HG02943 (cell line): ENCODE measurements around the gene LSP1.
"Not testable (repeated sequence)": the region's sequence is repeated elsewhere in the genome, so short reads cannot be mapped to it uniquely, and the experiment has no call there.

ENCODE experiments used
- ATAC-seq: cut with Tn5 transposase; IDR thresholded peaks from one replicate; pipeline ENCODE4 v1.9.1; 2021; ENCODE audit warnings: mild to moderate bottlenecking, low read depth, moderate library complexity; ENCODE audit not compliant: unreplicated experiment

LSP1 gene, protein sequence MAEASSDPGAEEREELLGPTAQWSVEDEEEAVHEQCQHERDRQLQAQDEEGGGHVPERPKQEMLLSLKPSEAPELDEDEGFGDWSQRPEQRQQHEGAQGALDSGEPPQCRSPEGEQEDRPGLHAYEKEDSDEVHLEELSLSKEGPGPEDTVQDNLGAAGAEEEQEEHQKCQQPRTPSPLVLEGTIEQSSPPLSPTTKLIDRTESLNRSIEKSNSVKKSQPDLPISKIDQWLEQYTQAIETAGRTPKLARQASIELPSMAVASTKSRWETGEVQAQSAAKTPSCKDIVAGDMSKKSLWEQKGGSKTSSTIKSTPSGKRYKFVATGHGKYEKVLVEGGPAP

DNA sequence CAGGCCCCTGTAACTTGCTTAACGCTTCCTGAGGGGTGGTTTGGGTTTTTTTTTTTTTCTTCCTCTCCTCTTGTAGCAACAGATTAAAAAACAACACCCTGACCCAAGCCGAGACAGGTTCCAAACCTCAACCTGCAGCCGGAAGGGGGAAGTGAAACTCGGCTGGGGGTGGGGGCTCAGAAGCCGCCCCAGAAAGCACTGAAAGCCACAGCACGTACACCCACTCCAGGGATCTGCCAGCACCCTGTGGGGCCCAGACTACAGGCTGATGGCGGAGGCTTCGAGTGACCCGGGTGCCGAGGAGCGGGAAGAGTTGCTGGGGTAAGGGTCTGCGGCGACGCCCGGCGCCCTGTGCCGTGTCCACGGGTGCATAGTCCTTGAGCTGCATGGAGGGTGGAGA, at the start of gene LSP1:
TSS of gene LSP1 (plus strand) at position 208 of the 400 bp plus-strand sequence. CDS start at position 269, 61 bp downstream.
- ATAC-seq: peak; percentile 45

DNA sequence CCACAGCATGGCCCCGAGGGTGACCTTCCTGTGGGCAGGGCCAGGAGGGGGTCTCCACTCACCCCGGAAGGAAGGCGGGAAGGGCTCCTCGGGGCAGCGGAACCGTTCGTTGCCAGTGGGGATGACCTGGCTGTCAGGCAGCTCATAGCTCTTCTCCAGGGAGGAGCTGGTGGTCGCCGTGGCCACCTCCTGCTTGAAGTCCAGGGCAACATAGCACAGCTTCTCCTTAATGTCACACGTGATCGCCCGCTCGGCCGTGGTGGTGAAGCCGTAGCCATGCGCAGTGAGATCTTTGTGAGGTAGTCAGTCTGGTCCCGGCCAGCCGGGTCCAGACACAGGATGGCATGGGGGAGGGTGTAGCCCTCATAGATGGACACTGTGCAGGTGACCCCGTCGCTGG, 49.6 kb upstream of the LSP1 start:
- no peak for ATAC-seq

DNA sequence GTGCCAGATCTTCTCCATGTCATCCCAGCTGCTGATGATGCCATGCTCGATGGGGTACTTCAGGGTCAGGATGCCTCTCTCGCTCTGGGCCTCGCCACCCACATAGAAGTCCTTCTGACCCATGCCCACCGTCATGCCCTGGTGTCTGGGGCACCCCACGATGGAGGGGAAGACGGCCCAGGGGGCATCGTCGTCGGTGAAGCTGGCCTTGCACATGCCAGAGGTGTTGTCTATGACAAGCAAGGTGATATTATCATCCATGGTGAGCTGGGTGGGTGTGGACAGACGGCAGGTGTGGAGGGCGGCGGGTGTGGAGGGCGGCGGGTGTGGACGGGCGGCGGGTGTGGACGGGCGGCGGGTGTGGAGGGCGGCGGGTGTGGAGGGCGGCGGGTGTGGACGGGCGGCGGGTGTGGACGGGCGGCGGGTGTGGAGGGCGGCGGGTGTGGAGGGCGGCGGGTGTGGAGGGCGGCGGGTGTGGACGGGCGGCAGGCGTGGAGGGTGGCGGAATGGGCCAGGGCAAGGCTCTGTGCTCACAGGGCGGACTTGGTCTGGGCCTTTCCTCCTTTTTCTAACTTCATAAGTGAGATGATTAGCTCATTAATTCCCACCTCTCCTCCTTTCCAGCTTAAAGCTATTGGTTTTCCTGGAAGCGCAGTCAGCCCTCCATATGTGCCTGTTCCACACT, 48.9 kb upstream of the LSP1 start:
- not testable (repeated sequence) for ATAC-seq

DNA sequence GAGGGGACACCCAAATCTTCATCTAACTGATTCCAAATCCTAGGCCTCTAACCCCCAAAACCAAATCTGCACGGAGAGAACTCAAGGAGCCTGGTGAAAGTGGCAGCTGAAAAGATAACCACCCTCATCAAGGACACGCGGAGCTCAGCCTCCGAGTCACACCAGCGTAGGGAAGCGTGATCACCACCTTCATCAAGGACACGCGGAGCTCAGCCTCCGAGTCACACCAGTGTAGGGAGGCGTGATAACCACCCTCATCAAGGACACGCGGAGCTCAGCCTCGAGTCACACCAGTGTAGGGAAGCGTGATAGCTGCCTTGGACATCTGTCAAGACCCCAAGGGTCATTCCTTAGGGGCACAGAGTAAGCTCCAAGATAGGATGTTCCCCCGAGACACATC, 47.4 kb upstream of the LSP1 start:
- no peak for ATAC-seq

DNA sequence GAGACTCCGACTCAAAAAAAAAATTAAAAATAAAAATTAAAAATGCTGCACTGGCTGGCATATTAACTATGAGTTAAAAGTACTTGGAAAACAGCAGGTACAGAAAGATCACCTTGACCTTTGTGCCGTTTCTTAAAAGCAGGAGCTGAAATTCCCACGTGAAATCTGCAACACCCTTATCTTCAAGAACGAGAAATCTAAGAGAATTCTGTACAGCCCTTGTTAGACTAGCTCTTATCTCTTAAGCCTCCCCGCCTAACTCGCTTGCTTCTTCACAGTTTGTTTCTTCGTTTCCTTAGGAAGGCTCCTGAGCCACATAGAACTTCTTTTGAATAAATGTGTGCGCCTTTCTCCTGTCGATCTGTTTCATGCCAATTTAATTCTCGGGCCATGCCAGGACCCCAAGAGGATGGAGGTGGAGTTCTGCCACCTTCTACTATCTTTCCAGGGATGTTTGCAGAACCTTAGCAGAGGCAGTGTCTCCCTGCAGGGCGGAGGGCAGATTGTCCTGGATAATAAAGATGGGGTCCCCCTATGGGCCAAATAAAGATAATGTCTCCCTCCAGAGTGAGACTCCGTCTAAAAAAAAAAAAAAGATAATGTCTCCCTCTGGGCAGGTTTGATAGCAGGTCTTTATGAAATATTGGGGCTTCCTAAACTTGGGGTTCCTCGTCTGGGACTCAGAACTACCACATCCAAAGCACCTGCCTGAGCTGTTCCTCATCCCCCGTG, 45.5 kb upstream of the LSP1 start:
- ATAC-seq: no peak

DNA sequence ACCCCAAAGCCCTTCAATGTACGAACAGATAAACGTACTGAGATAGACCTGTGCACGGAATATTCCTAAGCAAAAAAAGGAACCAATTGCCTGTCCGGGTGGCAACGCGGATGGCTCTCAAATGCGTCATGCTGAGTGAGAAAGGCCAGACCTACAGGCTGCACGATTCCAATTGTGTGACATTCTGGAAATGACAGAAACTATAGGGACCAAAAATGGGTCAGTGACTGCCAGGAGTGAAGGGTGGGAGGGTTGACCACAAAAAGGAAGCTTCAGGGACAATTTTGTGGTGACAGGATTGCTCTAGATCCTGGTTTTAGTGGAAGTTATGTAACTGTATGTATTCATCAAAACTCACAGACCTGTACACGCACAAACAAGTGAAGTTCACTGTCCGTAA, 42.1 kb upstream of the LSP1 start:
- no peak for ATAC-seq

DNA sequence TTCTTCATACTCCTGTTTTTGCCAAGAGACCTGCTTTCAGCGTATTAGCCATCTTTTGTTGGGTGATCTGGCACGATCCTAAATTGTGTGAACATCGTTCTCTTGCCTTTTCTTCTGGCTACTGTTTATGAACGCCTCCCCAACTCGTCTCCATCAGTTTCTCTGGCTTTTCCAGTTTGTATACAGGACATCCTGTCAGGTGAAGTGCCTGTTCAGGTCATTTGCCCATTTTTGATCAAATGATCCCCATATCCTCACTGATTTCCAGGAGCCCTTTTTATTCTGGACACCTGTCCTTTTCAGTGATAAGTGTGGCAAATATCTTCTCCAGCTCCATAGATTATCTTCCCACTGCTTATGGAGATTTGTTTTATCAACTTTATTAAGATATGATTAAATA, 40.6 kb upstream of the LSP1 start:
- no peak for ATAC-seq

DNA sequence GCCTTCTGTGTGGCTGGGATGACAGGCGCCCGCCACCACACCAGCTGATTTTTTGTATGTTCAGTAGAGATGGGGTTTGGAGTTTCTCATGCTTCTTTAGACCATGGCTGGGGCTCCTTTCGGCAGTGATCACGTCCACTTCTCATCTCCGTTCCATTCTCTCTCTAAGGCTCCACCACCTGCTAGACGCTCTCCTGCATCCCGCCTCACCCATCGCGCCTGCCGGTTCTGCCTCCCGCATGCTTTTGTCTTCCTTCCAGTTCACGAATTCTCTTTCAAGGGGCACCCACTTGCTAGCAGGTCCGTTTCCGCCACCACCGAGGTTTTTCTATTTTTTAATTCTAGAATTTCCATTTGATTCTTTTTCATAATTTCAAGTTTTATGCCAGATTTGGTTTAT, 40.1 kb upstream of the LSP1 start:
- ATAC-seq: no peak

DNA sequence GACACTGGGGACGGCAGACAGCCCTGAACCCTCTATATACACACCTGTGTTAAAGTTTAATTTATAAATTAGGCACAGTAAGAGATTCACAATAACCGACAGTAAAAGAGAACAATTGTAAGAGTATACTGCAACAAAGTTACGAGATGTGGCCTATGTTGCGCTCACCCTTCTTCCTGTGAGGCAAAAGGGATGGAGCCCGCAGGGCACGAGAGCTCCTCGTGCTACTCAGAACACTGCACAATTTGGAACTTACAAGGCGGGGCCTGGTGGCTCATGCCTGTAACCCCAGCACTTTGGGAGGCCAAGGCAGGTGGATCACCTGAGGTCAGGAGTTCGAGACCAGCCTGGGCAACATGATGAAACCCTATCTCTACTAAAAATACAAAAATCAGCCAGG, 39.5 kb upstream of the LSP1 start:
- not testable (repeated sequence) for ATAC-seq

DNA sequence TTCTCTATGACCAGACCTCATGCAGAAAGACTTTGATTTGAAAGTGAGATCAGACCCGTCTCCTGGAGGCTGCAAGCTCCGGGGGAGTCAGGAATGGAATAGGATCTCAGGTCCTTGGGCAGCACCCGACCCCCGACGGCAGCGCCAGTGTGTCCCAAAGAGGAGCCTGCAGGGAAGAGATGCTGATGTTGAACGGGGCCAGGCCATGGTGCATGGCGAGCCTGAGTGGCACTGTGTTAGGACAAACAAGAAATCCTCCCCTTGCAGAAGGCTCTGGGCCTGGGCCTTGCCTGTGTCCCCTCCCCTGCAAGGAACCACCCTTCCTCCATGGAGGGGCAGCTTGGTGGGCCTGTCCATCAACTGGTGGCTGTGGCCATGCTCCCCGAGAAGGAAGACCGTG, 38.2 kb upstream of the LSP1 start:
- ATAC-seq: no peak

DNA sequence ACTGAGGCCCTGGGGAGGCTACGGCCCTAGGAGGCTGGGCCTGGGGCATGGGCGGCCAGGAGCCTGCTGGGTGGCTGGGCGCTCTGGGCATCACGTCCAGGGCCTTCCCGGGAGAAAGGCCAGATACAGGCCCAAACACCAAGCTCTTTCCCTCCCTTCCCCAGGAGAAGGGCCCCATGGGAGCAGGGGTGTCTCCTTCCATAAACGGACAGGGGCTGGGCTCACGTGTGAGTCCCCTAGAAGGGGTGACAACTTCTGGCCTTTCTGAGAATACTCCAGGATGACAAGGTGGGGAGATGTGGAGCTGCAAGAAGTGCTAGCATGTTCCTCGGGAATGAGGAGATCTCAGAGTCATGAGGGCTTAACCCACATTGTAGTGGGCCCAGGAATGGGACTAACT, 37.6 kb upstream of the LSP1 start:
- no peak for ATAC-seq

DNA sequence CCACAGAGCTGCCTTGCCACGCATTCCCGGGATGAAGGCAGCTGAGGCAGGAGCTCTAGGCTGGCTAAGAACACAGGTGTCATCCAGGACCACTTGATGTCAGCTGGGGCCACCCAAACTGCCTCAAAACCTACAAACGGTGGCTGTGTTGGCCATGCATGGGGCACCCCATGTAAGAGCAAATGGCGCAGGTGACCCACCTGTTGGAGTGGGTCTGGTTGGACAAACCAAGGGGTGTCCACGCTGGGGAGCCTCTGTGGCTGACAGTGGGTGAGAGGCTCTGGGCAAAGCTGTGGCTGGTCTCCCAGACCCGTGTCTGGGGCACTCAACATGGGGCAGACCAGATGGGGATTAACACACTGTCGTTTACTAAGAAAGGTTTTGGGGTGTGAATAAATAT, 37.1 kb upstream of the LSP1 start:
- no peak for ATAC-seq

DNA sequence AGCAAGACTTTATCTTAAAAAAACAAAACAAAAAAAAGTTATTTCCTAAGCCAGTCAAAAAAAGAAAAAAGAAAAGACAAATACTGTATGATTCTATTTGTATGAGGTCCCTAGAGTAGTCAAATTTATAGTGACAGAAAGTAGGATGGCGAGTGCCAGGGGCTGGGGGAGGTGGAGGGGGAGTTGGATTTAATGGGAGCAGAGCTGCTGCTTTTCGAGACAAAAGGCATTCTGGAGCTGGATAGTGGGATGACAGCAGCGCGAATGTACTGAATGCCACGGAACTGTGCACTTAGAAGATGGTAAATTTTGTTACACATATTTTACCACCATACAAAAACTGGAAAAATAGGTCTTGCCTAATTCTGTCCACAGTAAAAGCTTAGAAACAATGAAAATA, 35.9 kb upstream of the LSP1 start:
- no peak for ATAC-seq

DNA sequence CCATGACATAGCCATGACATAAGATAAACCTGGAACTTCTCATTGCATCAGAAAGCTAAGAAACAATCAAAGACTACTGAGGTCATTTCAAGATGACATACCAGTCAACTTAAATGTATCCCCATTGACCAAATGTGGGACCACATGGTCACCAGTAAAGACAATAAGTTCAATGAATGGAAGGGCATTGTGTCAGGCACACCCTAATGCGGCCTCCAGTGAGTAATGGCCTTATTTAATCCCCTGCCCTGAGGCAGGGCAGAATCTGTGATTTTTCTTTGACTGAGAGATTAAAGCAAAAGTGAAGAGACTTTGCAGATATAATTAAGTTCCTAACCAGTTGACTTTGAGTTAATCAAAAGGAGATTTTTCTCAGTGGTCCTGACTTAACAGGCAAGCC, 35.4 kb upstream of the LSP1 start:
- ATAC-seq: no peak

DNA sequence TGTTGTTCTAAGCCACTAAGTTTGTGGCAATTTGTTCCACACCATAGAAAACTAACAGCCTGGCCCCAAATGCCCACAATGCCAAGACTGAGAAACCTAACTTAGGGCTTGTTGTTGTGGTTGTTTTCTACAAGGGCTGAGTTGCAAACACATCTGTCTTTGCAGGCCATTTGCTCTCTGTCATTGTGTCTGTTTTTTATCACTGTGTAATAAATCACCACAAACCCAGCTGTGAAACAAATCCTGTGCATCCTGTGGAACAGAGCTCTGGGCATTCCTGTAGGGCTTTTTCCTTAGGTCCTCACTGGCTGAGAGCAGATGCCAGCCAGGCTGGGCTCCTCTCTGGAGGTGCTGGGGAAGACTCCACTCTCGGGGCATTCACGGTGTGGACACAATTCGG, 33.8 kb upstream of the LSP1 start:
- no peak for ATAC-seq

DNA sequence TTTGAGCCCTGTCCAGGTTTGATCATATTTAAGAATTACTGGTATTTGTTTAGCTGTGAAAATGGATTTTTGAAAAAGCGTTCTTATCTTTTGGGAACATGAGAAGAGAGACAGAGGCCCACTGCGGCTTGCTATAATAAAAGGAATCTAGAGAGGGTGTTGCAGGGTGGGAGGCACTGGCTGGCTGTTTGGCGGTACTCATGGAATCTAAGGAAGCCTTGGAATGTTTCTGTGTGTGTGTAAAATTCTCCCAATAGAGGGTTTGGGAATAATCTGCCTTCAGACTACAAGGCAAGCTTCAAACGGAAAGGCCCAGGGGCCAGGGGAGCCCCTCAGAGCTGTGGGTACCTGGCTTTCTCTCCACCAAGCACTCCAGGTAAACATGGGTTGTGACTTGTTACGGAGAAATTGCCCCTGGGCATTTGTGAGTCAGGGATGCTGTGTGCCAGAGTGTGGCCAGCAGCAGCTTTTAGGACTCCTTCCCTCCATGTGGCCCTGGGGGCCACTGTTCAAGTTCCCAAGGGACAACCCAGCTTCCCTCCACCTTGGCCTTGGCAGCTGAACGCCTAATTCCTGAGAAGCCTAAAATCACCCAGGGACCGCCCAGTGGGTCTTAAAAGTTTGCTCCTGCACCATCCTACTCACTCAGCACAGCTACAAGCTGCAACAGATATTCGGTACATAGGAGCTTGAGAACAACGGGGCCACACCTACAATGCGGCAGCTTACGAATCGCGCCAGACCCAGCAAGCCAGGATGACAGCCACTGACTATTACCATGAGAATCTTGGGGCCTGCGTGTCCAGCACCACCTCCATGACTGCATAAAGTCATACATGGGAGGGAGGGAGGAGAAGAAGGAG, 32.2 kb upstream of the LSP1 start:
- ATAC-seq: no peak

DNA sequence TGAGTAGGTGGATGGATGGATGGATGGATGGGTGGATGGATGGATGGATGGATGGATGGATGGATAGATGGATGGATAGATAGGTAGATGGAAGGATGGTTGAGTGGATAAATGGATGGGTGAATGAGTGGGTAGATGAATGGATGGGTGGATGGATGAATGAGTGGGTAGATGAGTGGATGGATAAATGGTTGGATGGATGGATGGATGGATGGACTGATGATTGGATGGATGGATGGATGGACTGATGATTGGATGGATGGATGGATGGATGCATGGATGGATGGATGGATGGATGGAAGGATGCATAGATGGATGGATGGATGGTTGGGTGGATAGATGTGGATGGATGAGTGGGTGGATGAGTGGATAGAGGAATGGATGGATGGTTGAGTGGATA, 31.3 kb upstream of the LSP1 start:
- no peak for ATAC-seq

DNA sequence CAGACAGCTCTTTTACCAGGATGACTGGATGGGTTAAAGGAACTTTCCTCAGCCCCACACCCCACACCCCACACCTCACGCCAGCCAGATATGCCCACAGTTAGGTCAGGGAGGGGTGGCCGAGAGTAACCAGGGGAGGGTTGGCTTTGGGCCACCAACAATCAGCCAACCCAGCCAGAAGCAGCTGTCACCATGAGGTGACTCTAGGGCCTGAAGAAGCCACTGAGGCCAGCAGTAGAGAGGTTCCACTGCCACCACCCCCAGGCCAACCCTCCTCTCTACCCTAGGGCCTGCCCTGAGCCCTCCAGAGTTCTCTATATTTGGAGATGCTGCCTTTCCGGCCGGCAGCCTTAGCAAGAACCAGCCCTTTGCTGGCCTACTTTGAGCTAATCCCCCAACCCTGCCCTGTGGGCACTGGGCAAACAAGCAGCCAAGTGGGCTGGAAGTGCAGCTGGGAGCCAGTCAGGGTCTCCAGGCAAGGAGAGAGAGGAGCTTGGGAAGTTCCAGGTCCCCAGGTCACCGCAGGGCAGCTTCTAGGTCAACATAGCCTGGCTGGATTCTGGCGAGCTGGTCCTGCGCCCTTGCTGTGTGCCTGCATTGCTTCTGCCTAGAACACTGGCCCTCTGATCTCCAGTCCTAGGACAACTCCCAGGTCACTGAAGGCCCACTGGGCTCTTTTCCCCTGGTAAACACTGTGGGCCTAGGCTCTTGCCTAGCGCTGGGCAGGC, 30.1 kb upstream of the LSP1 start:
- ATAC-seq: no peak

DNA sequence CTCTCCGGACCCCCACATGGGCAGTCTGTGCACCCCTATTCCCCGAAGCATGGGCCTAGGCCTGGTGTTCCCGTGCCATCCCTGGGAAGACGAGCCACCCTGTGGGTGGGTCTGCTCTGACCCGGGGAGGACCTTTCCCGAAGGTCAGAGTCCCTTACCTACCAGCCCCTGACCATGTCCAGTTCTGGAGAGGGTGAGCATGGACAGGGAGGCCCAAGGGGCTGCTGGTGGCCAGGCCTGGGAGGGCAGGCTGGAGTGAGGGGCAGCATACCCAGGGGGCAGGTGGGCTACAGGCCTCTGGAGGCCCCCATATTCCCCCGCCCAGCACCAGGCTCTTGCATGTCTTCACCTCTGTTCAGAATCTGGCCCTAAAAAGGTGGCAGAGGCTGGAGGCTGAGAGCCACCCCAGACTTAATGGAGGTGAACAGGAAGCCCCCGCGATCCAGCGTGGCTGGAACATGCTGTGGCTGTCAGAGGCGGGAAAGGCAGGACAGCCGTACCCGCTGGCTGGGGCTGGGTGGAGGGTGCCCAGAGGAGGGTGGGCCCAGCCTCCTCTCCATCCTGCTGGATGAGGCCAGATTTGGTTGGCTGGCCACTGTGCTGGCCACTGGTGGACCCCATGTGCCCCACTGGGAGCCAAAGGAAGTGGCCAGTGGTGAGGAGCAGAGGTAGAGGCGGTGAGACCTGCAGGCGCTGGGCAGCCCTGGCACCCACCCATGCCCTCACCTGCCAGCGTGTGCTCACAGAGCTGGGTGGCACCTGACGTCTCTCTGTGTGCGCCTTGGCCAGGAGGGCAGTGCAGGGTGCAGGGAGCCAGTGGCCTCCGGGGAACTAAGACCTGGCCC, 29.3 kb upstream of the LSP1 start:
- no peak for ATAC-seq
